HepG2 (cell line): ENCODE data around the gene DLX6. TPM values are rescaled to one million over a fixed set of nuclear protein-coding genes. Genes with fewer than 3 reads are reported as not detected.

ENCODE experiments used
- CCAR2 ChIP-seq: fragments of 200-400 bp; formaldehyde crosslinking; optimal IDR thresholded peaks from 2 replicates; pipeline ENCODE3; 2018; ENCODE audit warnings: low read depth, mild to moderate bottlenecking, low read length, moderate library complexity
- CREB1 ChIP-seq, 2 experiments: fragments of 450-650 bp in 1 of 2; IDR thresholded peaks; 2 replicates each; pipeline ENCODE4 v1.6.1; 2016 to 2017; ENCODE audit warnings: control low read depth in 1 of 2, mild to moderate bottlenecking in 1 of 2, missing compliant biosample characterization in 1 of 2, missing genetic modification characterization in 1 of 2
- EHMT2 ChIP-seq: fragments of 200-600 bp; sonication (generic); IDR thresholded peaks from 2 replicates; pipeline ENCODE4 v1.7.0; 2017; ENCODE audit warnings: antibody characterized with exemption, low read depth, low read length, borderline replicate concordance
- FOXA1 ChIP-seq, 2 experiments: fragments of 450-650 bp in 1 of 2; sonication (generic) in 1 of 2; formaldehyde crosslinking in 1 of 2; IDR thresholded peaks; 2 replicates each; pipeline versions ENCODE4 v1.4.0 to v1.6.1; 2016 to 2020; ENCODE audit warnings: missing genetic modification reagents in 1 of 2
- HHEX ChIP-seq: IDR thresholded peaks from 2 replicates; pipeline ENCODE4 v1.6.1; 2016; ENCODE audit warnings: control low read depth
- HNF4A ChIP-seq: sonication (generic); formaldehyde crosslinking; IDR thresholded peaks from 2 replicates; pipeline ENCODE4 v1.4.0; 2020; ENCODE audit warnings: missing genetic modification reagents
- HNRNPUL1 ChIP-seq: fragments of 200-400 bp; formaldehyde crosslinking; IDR thresholded peaks from 2 replicates; pipeline ENCODE4 v1.6.1; 2017; ENCODE audit warnings: low read depth, mild to moderate bottlenecking, low read length, moderate library complexity
- KLF15 ChIP-seq: sonication (generic); formaldehyde crosslinking; IDR thresholded peaks from 2 replicates; pipeline ENCODE4 v1.8.1; 2023; ENCODE audit warnings: borderline replicate concordance, mild to moderate bottlenecking, inconsistent platforms, missing genetic modification reagents, mixed read lengths
- MAFF ChIP-seq: IDR thresholded peaks from 2 replicates; pipeline ENCODE4 v1.6.1; 2011; ENCODE audit warnings: low read depth, low read length, improper control_type of control experiment
- NAIF1 ChIP-seq: sonication (generic); formaldehyde crosslinking; IDR thresholded peaks from 2 replicates; pipeline ENCODE4 v1.5.0; 2020; ENCODE audit warnings: mild to moderate bottlenecking, missing genetic modification reagents, borderline replicate concordance
- NCOA1 ChIP-seq: sonication (generic); formaldehyde crosslinking; IDR thresholded peaks from 2 replicates; pipeline ENCODE4 v1.9.0; 2021; ENCODE audit warnings: missing genetic modification reagents
- NFRKB ChIP-seq: fragments of 450-650 bp; IDR thresholded peaks from 2 replicates; pipeline ENCODE4 v1.6.1; 2017
- SP2 ChIP-seq: sonication (generic); formaldehyde crosslinking; IDR thresholded peaks from 2 replicates; pipeline ENCODE4 v1.5.1; 2020; ENCODE audit warnings: mild to moderate bottlenecking, missing genetic modification reagents
- SSRP1 ChIP-seq: IDR thresholded peaks from 2 replicates; pipeline ENCODE4 v1.6.1; 2016; ENCODE audit warnings: control low read depth
- TMF1 ChIP-seq: sonication (generic); formaldehyde crosslinking; IDR thresholded peaks from 2 replicates; pipeline ENCODE4 v1.8.1; 2022; ENCODE audit warnings: low read depth, missing genetic modification reagents
- ZNF136 ChIP-seq: sonication (generic); formaldehyde crosslinking; IDR thresholded peaks from 2 replicates; pipeline ENCODE4 v1.8.1; 2022; ENCODE audit warnings: low read depth, mild to moderate bottlenecking, moderate library complexity, missing genetic modification reagents
- ZNF44 ChIP-seq: sonication (generic); formaldehyde crosslinking; IDR thresholded peaks from 2 replicates; pipeline ENCODE4 v1.5.1; 2020; ENCODE audit warnings: mild to moderate bottlenecking, missing genetic modification reagents
- ZNF709 ChIP-seq: sonication (generic); formaldehyde crosslinking; IDR thresholded peaks from 2 replicates; pipeline ENCODE4 v1.5.0; 2020; ENCODE audit warnings: mild to moderate bottlenecking, missing genetic modification reagents
- ZNF780A ChIP-seq: sonication (generic); formaldehyde crosslinking; IDR thresholded peaks from 2 replicates; pipeline ENCODE4 v1.8.0; 2022; ENCODE audit warnings: mild to moderate bottlenecking, missing genetic modification reagents, moderate library complexity
- ZSCAN31 ChIP-seq: sonication (generic); formaldehyde crosslinking; IDR thresholded peaks from 2 replicates; pipeline ENCODE4 v1.5.0; 2020; ENCODE audit warnings: low read depth, mild to moderate bottlenecking, missing genetic modification reagents
- polyA plus RNA-seq, 8 experiments: library from polyadenylated mRNA; depleted of rRNA in 3 of 8; stranded (reverse) in 7 of 8; unstranded in 1 of 8; fragments of >200 nt; fragmentation: Illumina TruSeq in 4 of 8; extraction: Trizol in 4 of 8; gene quantifications; 2 replicates each; pipeline versions ENCODE4 v1.2.1 to v1.2.3, GENCODE V29; 2011 to 2016; ENCODE audit warnings: low read depth in 4 of 8, missing spikeins in 1 of 8, mixed read lengths in 1 of 8; ENCODE audit not compliant: insufficient read depth in 1 of 8
- total RNA-seq, 5 experiments: library from RNA; depleted of rRNA; stranded (reverse); fragments of >200 nt; fragmentation: Illumina TruSeq; extraction: Trizol; gene quantifications; 2 replicates each; pipeline ENCODE4 v1.2.3, GENCODE V29; 2016; ENCODE audit warnings: low read depth in 1 of 5
- TF ChIP-seq, protein P1 (sequence below): sonication (generic); formaldehyde crosslinking; IDR thresholded peaks from 2 replicates; pipeline ENCODE4 v1.5.1; 2020; ENCODE audit warnings: missing genetic modification reagents, mild to moderate bottlenecking, borderline replicate concordance
- TF ChIP-seq, protein P2 (sequence below): sonication (generic); formaldehyde crosslinking; IDR thresholded peaks from 2 replicates; pipeline ENCODE4; 2020; ENCODE audit warnings: missing genetic modification reagents, mild to moderate bottlenecking, borderline replicate concordance
- TF ChIP-seq, protein P3 (sequence below): sonication (generic); formaldehyde crosslinking; IDR thresholded peaks from 2 replicates; pipeline ENCODE4 v1.5.0; 2020; ENCODE audit warnings: missing genetic modification reagents
- TF ChIP-seq, protein P4 (sequence below): sonication (generic); formaldehyde crosslinking; IDR thresholded peaks from 2 replicates; pipeline ENCODE4 v1.9.0; 2021; ENCODE audit warnings: missing genetic modification reagents, mild to moderate bottlenecking, borderline replicate concordance

The DLX6 gene
- total and polyA plus RNA-seq, 2 of the 13 experiments (the other 11 are each of a cell fraction or from before 2014, with no cell fraction given) = 3.5 to 5.5 TPM

DNA sequence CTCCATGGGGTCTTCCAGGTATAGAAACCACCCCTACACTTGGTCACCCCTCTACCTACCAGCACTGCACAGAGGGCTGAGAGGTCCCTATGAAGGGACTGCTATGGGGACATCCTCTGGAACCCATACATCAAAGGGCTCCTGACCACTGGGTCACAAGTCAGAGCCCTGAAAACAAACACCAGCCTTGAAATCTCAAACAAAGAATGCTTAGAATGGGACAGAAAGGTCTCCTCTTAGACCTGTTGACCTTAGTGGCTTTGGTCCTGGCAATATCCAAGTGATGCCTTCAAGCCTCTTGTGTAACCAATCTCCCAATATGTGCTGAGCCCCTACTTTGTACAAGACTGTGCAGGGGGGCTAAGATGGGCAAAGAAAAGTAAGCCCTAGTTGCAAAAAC lies 34.6 kb upstream of the DLX6 start (continued):
- TF ChIP-seq, protein P1, sequence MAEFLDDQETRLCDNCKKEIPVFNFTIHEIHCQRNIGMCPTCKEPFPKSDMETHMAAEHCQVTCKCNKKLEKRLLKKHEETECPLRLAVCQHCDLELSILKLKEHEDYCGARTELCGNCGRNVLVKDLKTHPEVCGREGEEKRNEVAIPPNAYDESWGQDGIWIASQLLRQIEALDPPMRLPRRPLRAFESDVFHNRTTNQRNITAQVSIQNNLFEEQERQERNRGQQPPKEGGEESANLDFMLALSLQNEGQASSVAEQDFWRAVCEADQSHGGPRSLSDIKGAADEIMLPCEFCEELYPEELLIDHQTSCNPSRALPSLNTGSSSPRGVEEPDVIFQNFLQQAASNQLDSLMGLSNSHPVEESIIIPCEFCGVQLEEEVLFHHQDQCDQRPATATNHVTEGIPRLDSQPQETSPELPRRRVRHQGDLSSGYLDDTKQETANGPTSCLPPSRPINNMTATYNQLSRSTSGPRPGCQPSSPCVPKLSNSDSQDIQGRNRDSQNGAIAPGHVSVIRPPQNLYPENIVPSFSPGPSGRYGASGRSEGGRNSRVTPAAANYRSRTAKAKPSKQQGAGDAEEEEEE (CRISPR knock-in tag) = no peak
- no peak for TF ChIP-seq ZNF136 (CRISPR knock-in tag)
- TF ChIP-seq KLF15 (CRISPR knock-in tag) = no peak
- TF ChIP-seq NFRKB = no peak
- peak; percentile 74; the same call in 1 of the 2 replicates for TF ChIP-seq ZNF44 (CRISPR knock-in tag)
- no peak for TF ChIP-seq NAIF1
- TF ChIP-seq, protein P2, sequence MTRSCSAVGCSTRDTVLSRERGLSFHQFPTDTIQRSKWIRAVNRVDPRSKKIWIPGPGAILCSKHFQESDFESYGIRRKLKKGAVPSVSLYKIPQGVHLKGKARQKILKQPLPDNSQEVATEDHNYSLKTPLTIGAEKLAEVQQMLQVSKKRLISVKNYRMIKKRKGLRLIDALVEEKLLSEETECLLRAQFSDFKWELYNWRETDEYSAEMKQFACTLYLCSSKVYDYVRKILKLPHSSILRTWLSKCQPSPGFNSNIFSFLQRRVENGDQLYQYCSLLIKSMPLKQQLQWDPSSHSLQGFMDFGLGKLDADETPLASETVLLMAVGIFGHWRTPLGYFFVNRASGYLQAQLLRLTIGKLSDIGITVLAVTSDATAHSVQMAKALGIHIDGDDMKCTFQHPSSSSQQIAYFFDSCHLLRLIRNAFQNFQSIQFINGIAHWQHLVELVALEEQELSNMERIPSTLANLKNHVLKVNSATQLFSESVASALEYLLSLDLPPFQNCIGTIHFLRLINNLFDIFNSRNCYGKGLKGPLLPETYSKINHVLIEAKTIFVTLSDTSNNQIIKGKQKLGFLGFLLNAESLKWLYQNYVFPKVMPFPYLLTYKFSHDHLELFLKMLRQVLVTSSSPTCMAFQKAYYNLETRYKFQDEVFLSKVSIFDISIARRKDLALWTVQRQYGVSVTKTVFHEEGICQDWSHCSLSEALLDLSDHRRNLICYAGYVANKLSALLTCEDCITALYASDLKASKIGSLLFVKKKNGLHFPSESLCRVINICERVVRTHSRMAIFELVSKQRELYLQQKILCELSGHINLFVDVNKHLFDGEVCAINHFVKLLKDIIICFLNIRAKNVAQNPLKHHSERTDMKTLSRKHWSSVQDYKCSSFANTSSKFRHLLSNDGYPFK (CRISPR knock-in tag) = no peak
- 0 out of 2 replicates have a peak, but pooled peaks have one; percentile 19 for TF ChIP-seq NCOA1
- TF ChIP-seq, protein P3, sequence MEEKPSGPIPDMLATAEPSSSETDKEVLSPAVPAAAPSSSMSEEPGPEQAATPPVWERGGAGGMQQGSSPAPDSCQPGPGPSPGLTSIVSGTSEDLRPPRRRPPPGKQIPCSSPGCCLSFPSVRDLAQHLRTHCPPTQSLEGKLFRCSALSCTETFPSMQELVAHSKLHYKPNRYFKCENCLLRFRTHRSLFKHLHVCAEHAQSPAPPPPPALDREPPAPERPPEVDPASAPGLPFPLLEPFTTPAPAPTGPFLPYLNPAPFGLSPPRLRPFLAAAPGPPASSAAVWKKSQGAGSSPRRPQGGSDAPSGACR (CRISPR knock-in tag) = no peak
- TF ChIP-seq HNF4A (CRISPR knock-in tag) = peak; percentile 85
- TF ChIP-seq CREB1 (IDR thresholded peaks at IDR 0.05) = no peak
- no peak for TF ChIP-seq CREB1 (CRISPR knock-in tag; IDR thresholded peaks at IDR 0.05)
- no peak for TF ChIP-seq HNRNPUL1
- no peak for TF ChIP-seq FOXA1 (IDR thresholded peaks at IDR 0.05)
- peak; percentile 88 for TF ChIP-seq FOXA1 (CRISPR knock-in tag; IDR thresholded peaks at IDR 0.05)
- TF ChIP-seq ZNF780A (CRISPR knock-in tag) = no peak
- peak; percentile 26; the same call in 1 of the 2 replicates for TF ChIP-seq EHMT2
- no peak for TF ChIP-seq SSRP1 (CRISPR knock-in tag)
- peak; percentile 46; the same call in 1 of the 2 replicates for TF ChIP-seq HHEX (CRISPR knock-in tag)
- no peak for TF ChIP-seq ZNF709 (CRISPR knock-in tag)
- TF ChIP-seq, protein P4, sequence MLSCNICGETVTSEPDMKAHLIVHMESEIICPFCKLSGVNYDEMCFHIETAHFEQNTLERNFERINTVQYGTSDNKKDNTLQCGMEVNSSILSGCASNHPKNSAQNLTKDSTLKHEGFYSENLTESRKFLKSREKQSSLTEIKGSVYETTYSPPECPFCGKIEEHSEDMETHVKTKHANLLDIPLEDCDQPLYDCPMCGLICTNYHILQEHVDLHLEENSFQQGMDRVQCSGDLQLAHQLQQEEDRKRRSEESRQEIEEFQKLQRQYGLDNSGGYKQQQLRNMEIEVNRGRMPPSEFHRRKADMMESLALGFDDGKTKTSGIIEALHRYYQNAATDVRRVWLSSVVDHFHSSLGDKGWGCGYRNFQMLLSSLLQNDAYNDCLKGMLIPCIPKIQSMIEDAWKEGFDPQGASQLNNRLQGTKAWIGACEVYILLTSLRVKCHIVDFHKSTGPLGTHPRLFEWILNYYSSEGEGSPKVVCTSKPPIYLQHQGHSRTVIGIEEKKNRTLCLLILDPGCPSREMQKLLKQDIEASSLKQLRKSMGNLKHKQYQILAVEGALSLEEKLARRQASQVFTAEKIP (CRISPR knock-in tag) = no peak
- TF ChIP-seq SP2 (CRISPR knock-in tag) = no peak
- no peak for TF ChIP-seq TMF1 (CRISPR knock-in tag)
- TF ChIP-seq MAFF = peak; percentile 41; the same call in 1 of the 2 replicates
- no peak for TF ChIP-seq CCAR2
- 0 out of 2 replicates have a peak, but pooled peaks have one; percentile 29 for TF ChIP-seq ZSCAN31 (CRISPR knock-in tag)
